Activated CD4-positive, alpha-beta T cell treated with anti-CD3 and anti-CD28 coated beads, Interleukin-2, amount 50 U/mL, for 48 hours (primary cell): ENCODE measurements around the gene KIF19.

ENCODE experiments used
- DNase-seq, 2 experiments: peaks; one replicate each; pipeline ENCODE4 v3.0.0-alpha.2; 2020

Gene KIF19

GRCh38 chr17:74368341-74369081 lies 42.5 kb downstream of the KIF19 start:
- peak; percentile 78 to 83 for DNase-seq

- peak; percentile 70 to 74 for DNase-seq
Measured at GRCh38 chr17:74369221-74369620, 43.2 kb downstream of the KIF19 start.

- no peak for DNase-seq
Measured at GRCh38 chr17:74369665-74370490, 43.9 kb downstream of the KIF19 start.

- no peak for DNase-seq
Measured at GRCh38 chr17:74371653-74372147, 45.7 kb downstream of the KIF19 start.

GRCh38 chr17:74372426-74372825 lies 46.4 kb downstream of the KIF19 start:
- DNase-seq = no peak

DNA sequence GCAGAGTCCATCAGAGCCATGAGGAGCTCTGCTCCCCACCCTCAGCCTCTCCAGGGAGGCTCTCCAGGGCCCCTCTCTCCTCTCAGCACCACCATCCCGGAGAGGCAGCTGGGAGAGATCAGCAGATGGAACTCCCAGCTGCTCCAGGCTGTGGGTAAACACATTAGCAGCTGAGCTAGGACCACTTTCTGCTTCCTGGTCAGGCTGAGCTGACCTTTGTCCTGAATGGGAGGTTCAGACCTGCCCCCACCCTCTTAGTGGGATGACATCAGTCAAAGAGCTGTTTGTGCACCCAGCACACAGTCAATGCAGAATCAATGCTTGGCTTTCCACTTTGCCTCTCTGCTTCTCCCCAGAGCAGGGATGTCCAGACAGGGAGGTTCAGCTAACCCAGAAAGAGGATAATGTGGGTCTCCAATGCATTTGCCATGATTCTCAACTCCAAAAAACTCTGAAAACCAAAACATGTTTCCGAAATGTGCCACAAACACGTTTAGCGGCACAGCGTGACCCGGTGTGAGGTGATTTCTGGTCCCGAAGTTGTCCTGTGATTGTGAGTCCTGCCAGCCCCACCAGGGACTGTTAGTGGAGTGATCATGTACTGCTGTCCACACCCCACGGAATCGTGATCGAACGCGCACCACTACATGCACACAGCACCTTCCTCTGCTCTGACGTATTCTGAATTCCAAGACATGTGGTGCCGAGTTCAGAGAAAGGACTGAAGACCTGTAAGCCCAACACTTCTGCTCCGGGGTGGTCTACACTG lies 48.0 kb downstream of the KIF19 start:
- no peak for DNase-seq

DNA sequence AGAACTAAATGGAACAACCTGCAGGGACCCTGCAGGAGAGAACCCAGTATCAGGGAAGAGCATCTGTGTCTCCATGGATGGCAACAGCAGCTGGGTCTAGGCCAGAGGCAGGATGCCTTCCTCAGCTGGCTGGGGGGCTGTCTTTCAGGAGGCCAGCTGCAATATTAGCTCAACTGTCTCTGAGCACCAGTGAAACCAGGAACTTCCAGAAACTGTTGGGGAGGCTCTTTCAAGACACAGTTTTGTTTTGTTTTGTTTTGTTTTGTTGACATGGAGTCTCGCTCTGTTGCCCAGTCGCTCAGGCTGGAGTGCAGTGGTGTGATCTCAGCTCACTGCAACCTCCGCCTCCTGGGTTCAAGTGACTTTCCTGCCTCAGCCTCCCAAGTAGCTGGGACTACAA lies 48.8 kb downstream of the KIF19 start:
- no peak for DNase-seq

GRCh38 chr17:74379495-74380085 lies 53.6 kb downstream of the KIF19 start:
- DNase-seq = peak; percentile 97

DNA sequence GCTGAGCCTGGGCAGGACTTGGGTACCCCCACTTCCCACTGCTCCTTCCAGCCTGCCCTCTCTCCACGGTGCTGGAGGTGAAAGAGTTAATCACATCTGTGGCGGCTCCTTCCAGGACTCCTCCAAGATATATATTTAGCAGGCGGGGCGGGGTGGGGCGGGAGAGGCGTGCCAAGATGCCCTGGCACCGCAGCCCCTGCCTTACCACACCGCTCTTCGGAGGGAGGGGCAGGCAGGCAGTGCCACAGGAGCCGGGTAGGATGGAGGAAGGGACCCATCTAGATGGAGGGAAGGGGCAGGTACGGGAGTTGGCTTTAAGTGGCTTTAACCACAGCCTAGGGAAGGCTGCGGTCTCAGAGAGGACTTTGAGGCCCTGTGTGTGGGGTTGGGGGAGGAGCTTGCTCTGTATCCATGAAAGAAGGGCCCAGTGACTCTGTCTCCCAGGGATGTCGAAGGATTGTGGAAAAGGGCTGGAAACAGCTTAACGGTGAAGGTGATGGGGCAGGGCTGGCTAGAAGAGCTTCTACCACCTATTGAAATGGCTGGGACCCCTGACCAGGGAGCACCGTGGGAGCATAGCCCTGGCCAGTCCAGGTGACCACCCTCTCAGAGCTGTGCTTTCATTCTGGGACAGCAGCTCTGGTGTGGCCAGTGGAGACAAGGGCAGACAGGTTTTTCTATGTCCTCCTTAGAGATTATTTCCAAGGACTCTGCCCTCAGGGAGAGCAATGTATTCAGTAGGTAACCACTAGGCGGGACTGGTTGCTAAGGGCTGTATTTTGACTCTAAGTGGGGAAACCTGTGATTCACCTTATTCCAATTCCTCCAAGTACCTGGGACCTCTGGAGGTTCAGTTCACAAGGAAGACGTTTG lies 54.3 kb downstream of the KIF19 start:
- no peak for DNase-seq

- DNase-seq = no peak
Measured at GRCh38 chr17:74380959-74381808, 55.2 kb downstream of the KIF19 start.

DNA sequence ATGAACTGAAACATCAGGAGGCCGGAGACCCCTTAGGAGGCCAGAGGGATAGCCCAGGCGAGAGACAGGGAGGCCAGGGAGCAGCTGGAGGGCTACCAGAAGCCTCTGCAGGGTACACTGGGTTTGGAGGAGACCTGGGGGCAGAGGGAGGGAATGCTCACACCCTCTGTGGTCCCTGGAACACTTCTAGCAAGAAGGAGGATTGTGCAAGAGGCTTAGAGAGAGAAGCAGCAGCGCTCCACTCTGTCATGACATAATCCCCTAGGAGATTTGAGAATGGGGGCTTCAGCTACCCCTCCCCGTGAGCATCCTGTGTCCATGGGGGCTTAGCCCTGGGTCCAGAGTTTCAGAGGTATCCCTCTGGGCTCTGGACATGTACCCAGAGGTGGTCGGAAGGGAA lies 57.1 kb downstream of the KIF19 start:
- DNase-seq = no peak

GRCh38 chr17:74385201-74385600 lies 59.2 kb downstream of the KIF19 start:
- no peak for DNase-seq

DNA sequence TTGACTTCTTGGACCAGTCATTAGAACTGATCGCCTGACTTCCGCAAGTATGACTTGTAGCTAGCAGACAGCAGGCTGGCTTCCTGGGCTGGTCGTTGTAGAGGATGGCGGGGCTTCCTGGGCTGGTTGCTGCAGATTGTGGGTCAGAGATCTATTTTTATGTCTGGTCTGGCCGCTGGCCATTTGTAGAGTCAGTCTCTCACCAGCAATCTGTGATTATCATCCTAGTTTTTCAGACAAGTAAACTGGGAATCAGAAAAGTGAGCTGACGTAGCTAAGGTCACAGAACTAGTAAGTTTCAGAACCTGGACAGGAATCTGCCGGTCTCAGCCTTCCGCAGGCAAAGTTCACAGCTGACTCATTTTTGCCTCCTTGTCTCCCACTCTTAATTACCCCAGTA lies 60.4 kb downstream of the KIF19 start:
- no peak for DNase-seq

GRCh38 chr17:74387365-74388218 lies 61.6 kb downstream of the KIF19 start:
- no peak for DNase-seq

DNA sequence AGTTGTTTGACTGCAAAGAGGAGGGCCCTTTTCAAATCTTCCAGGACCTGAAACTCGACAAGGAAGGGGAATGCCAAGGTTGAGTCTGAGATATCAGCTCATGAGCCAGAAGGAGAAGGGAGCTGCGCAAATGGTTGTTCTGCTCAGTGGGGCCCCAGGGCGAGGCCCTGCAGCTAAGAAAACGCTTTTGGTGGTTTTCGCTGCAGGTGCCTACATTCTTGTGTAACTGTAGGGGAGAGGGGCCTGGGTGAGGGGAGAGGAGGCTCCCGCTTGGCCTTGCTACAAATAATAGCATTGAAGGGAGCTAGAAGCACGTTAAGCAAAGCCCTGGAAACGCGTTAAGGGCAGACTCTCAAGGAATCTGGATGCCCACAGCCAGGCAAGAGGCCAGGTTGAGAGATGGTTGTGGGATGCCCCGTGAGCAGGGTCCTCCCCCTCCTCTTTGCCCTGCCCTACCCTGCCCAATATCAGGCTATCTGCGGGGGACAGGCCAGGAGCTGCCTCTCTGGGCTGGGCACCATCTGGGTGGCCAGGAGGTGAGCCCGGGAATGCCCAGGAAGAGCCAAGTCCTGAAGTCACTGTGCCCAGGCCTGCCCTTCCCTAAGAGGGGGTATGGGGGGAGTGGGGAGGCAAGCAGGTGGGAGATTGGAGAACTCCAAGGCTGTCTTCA lies 63.2 kb downstream of the KIF19 start:
- DNase-seq = no peak

DNA sequence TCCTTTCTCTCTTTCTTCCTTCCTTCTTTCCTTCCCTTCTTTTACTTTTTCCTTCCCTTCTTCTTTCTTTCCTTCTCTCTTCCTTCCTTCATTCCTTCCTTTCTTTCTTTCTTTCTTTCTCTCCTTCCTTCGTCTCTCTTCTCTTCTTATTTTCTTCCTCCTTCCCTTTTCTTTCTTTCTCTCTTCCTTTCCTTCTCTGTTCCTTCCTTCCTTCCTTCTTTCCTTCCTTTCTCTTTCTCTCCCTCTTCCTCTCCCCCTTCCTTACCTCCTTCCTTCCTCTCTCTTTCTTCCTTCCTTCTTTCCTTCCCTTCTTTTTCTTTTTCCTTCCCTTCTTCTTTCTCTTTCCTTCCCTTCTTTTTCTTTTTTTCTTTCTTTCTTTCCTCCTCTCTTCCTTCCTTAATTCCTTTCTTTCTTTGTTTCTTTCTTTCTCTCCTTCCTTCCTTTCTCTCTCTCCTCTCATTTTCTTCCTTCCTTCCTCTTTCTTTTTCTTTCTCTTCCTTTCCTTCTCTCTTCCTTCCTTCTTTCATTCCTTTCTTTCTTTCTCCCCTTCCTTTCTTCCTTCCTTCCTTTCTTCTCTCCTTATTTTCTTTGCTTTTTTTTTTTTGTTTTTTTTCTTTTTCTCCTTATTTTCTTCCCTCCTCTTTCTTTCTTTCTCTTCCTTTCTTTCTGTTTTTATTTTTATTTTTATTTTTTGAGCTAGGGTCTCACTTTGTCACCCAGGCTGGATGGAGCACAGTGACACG lies 64.1 kb downstream of the KIF19 start:
- DNase-seq = no peak

DNA sequence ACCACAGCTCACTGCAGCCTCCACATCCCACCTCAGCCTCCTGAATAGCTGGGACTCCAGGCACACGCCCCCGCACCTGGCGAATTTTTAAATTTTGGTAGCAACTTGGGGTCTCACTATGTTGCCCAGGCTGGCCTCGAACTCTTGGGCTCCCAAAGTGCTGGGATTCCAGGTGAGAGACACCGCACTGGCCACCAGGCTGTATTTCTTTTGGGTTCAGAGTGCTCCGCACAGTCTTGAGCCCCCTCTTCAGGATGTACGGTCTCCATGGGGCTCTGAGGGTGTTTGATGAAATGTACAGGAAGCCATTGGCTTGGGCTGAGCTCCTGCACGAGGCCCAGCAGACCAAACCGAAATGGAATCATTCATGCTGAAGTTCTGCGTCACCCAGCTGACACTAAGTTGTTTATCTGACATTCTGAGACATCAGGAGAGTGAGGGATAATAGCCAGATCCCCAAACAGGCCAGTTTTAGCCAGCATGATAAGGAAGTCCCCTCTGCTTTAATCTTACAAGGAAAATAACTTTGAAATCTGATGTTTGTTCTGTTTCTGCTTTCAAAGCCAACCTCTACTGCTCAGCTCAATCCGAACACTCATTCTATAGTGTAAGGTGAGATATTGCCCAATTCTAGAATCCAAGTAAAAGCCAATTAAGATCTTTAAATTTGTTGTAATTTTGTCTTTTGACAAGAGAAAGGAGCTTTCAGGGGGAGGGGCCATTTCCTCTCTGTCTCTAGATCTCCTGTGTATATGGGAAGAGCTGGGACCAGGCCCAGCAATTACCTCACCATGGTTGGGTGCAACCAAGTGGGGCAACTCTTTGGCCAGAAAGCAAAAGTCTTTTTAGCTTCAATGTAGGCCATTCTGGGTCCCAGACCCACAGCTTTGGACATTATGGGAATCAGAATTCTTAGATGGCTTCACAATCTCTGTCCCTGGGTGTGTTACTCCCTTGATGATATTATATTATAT lies 64.9 kb downstream of the KIF19 start:
- DNase-seq = no peak
